GM19238 (cell line): ENCODE data around the gene ZBTB20.
"Not testable (repeated sequence)": the region's sequence is repeated elsewhere in the genome, so short reads cannot be mapped to it uniquely, and the experiment has no call there.

Experiments used
- DNase-seq: peaks from one replicate; pipeline ENCODE4 v3.0.0; 2011; ENCODE audit warnings: low spot score; ENCODE audit not compliant: insufficient read length

ZBTB20 gene

GRCh38 chr3:114679773-114680172 is 467.3 kb downstream of the ZBTB20 start:
- not testable (repeated sequence) for DNase-seq

- DNase-seq, result no peak
Measured at GRCh38 chr3:114675104-114675503, 472.0 kb downstream of the ZBTB20 start.

GRCh38 chr3:114674036-114674435 is 473.1 kb downstream of the ZBTB20 start:
- no peak for DNase-seq

GRCh38 chr3:114673481-114673880 is 473.6 kb downstream of the ZBTB20 start:
- DNase-seq, result no peak

GRCh38 chr3:114672692-114673447 is 474.2 kb downstream of the ZBTB20 start:
- no peak for DNase-seq

GRCh38 chr3:114671741-114672510 is 475.2 kb downstream of the ZBTB20 start:
- DNase-seq, result no peak

GRCh38 chr3:114669614-114670013 is 477.5 kb downstream of the ZBTB20 start:
- DNase-seq, result no peak

- no peak for DNase-seq
Measured at GRCh38 chr3:114668099-114668498, 479.0 kb downstream of the ZBTB20 start.

- no peak for DNase-seq
Measured at GRCh38 chr3:114666623-114667022, 480.5 kb downstream of the ZBTB20 start.

GRCh38 chr3:114664006-114664405 is 483.1 kb downstream of the ZBTB20 start:
- no peak for DNase-seq

- DNase-seq, result no peak
Measured at GRCh38 chr3:114660808-114661207, 486.3 kb downstream of the ZBTB20 start.

GRCh38 chr3:114660124-114660523 is 487.0 kb downstream of the ZBTB20 start:
- DNase-seq, result no peak

- DNase-seq, result no peak
Measured at GRCh38 chr3:114659109-114660061, 487.7 kb downstream of the ZBTB20 start.

- no peak for DNase-seq
Measured at GRCh38 chr3:114651555-114651954, 495.5 kb downstream of the ZBTB20 start.

- no peak for DNase-seq
Measured at GRCh38 chr3:114650808-114651207, 496.3 kb downstream of the ZBTB20 start.

GRCh38 chr3:114649331-114649730 is 497.8 kb downstream of the ZBTB20 start:
- no peak for DNase-seq

- DNase-seq, result no peak
Measured at GRCh38 chr3:114646526-114646925, 500.6 kb downstream of the ZBTB20 start.

- DNase-seq, result no peak
Measured at GRCh38 chr3:114645392-114645791, 501.7 kb downstream of the ZBTB20 start.

GRCh38 chr3:114644367-114644766 is 502.7 kb downstream of the ZBTB20 start:
- no peak for DNase-seq

- no peak for DNase-seq
Measured at GRCh38 chr3:114642951-114643741, 503.9 kb downstream of the ZBTB20 start.

GRCh38 chr3:114640126-114640525 is 507.0 kb downstream of the ZBTB20 start:
- DNase-seq, result no peak
